K562 (cell line): ENCODE measurements around the gene STX1B. TPM values are rescaled to one million over a fixed set of nuclear protein-coding genes. Genes with fewer than 3 reads are reported as not detected.

Source experiments
- ATAC-seq: fragments of 200-7000 bp; cut with Tn5 transposase; 3 replicates; pipeline ENCODE4 v1.9.1; 2020; ENCODE audit warnings: moderate library complexity
- BruUV-seq: library from RNA; stranded (reverse); fragments of 400-500 nt; replicated peaks from 2 replicates; lab custom pipeline; 2021; lab: Mats Ljungman, UMichigan
- CTCF ChIA-PET: fragments of 300-600 bp; formaldehyde crosslinking; extraction: SDS; loops from one replicate; lab custom pipeline; 2021; ENCODE audit warnings: low intra/inter-chr PET ratio; lab: Yijun Ruan, JAX
- POLR2A ChIA-PET: fragments of 300-600, 350-650 bp; sonication (Branson Sonifier 250); formaldehyde crosslinking; extraction: SDS; loops from one replicate; lab custom pipeline; 2021; ENCODE audit warnings: antibody characterized with exemption, inconsistent platforms; lab: Yijun Ruan, JAX
- DNase-seq, 4 experiments: peaks; one replicate each; pipeline versions ENCODE4 v3.0.0 to v3.0.0-alpha.2; 2011 to 2018; ENCODE audit warnings: low spot score in 3 of 4, mixed read lengths in 3 of 4; ENCODE audit errors: extremely low read depth in 1 of 4
- FAIRE-seq: peaks from 2 replicates; lab custom pipeline; 2011; peaks lifted over from hg19 to GRCh38; lab: Jason Lieb, UNC
- H2AFZ ChIP-seq: 2 replicates; pipeline ENCODE4 v1.6.0; 2011; ENCODE audit warnings: low read depth, low read length, control low read depth, inconsistent platforms
- H3K27ac ChIP-seq: fragments of 200-600 bp; 3 replicates; pipeline ENCODE4 v1.8.0; 2011; ENCODE audit warnings: low read depth, mild to moderate bottlenecking, control low read depth, inconsistent platforms, low read length, moderate library complexity, mixed read lengths; ENCODE audit errors: extremely low read depth
- H3K27me3 ChIP-seq, 2 experiments: fragments of 300-600 bp in 1 of 2; 2 replicates in 1 of 2; 3 replicates in 1 of 2; pipeline versions ENCODE4 v1.6.0 to v1.8.0; 2011; ENCODE audit warnings: inconsistent platforms in 2 of 2, low read length in 2 of 2, mild to moderate bottlenecking in 1 of 2, mixed read lengths in 1 of 2, moderate library complexity in 1 of 2; ENCODE audit not compliant: control insufficient read depth in 2 of 2, insufficient read depth in 2 of 2
- H3K36me3 ChIP-seq: fragments of 300-600 bp; 3 replicates; pipeline ENCODE4 v1.8.0; 2011; ENCODE audit warnings: mild to moderate bottlenecking, low read length, inconsistent platforms; ENCODE audit not compliant: control insufficient read depth, insufficient read depth
- H3K4me1 ChIP-seq, 2 experiments: fragments of 200-600 bp in 1 of 2; replicated peaks in 1 of 2; 2 replicates in 1 of 2; 3 replicates in 1 of 2; pipeline versions ENCODE4 v1.5.1 to v1.8.0; 2011; ENCODE audit warnings: inconsistent platforms in 2 of 2, low read length in 2 of 2, mild to moderate bottlenecking in 1 of 2, mixed read lengths in 1 of 2, moderate library complexity in 1 of 2; ENCODE audit not compliant: control insufficient read depth in 2 of 2, insufficient read depth in 2 of 2
- H3K4me2 ChIP-seq: 2 replicates; pipeline ENCODE4 v1.6.1; 2011; ENCODE audit warnings: low read length, control low read depth, inconsistent platforms, mixed read lengths; ENCODE audit not compliant: insufficient read depth
- H3K4me3 ChIP-seq: fragments of 200-600 bp; sonication (generic), shearing (Covaris generic); 2 replicates; pipeline ENCODE4 v1.5.1; 2016; ENCODE audit warnings: control low read depth, inconsistent platforms
- H3K79me2 ChIP-seq: fragments of 200-600 bp; 3 replicates; pipeline ENCODE4 v1.8.0; 2011; ENCODE audit warnings: low read length, inconsistent platforms; ENCODE audit not compliant: control insufficient read depth, insufficient read depth
- H3K9ac ChIP-seq, 2 experiments: 2 replicates each; pipeline versions ENCODE4 v1.6.0 to v1.6.1; 2011; ENCODE audit warnings: low read depth in 2 of 2, low read length in 2 of 2, control low read depth in 1 of 2, inconsistent platforms in 1 of 2, mild to moderate bottlenecking in 1 of 2, mixed read lengths in 1 of 2; ENCODE audit not compliant: insufficient read depth in 1 of 2
- H3K9me1 ChIP-seq: one replicate; pipeline ENCODE4 v1.6.0; 2011; ENCODE audit warnings: inconsistent platforms, mild to moderate bottlenecking, low read length, moderate library complexity; ENCODE audit not compliant: control insufficient read depth, insufficient read depth
- H3K9me3 ChIP-seq: replicated peaks from 2 replicates; pipeline ENCODE4 v1.5.1; 2011; ENCODE audit warnings: low read depth, low read length, inconsistent platforms; ENCODE audit not compliant: control insufficient read depth, insufficient read depth
- H4K20me1 ChIP-seq: replicated peaks from 2 replicates; pipeline ENCODE4 v1.6.1; 2011; ENCODE audit warnings: low read length, inconsistent platforms, mixed read lengths; ENCODE audit not compliant: control insufficient read depth, insufficient read depth
- CUX1 ChIP-seq: fragments of 200-800 bp; sonication (Bioruptor generic); IDR thresholded peaks from 2 replicates; pipeline ENCODE4 v1.6.1; 2016; ENCODE audit warnings: missing genetic modification characterization, missing compliant biosample characterization
- POLR2A ChIP-seq: fragments of 450-650 bp; conservative IDR thresholded peaks from 2 replicates; pipeline ENCODE4 v1.6.1; 2016
- POLR2B ChIP-seq: fragments of 450-650 bp; IDR thresholded peaks from 2 replicates; pipeline ENCODE4 v1.6.1; 2018; ENCODE audit warnings: low read depth; ENCODE audit not compliant: partially characterized antibody
- POLR2G ChIP-seq: fragments of 200-400 bp; formaldehyde crosslinking; IDR thresholded peaks from 2 replicates; pipeline ENCODE4 v1.6.1; 2017; ENCODE audit warnings: low read depth, mild to moderate bottlenecking, antibody characterized with exemption, low read length, moderate library complexity
- RBFOX2 ChIP-seq: fragments of 200-400 bp; formaldehyde crosslinking; IDR thresholded peaks from 2 replicates; pipeline ENCODE4 v1.6.1; 2017; ENCODE audit warnings: low read depth, mild to moderate bottlenecking, low read length, moderate library complexity
- SMARCB1 ChIP-seq: IDR thresholded peaks from 2 replicates; pipeline ENCODE4 v1.6.1; 2011; ENCODE audit warnings: improper control_type of control experiment, low read depth; ENCODE audit not compliant: insufficient read length
- SRSF7 ChIP-seq: fragments of 200-400 bp; formaldehyde crosslinking; optimal IDR thresholded peaks from 2 replicates; pipeline ENCODE3; 2017; ENCODE audit warnings: mild to moderate bottlenecking, low read depth, low read length
- ZNF140 ChIP-seq: fragments of 250-450 bp; sonication (Bioruptor Pico); IDR thresholded peaks from 2 replicates; pipeline ENCODE4 v1.8.0; 2021; ENCODE audit warnings: moderate library complexity, mild to moderate bottlenecking, inconsistent platforms
- ZNF212 ChIP-seq: fragments of 450-650 bp; formaldehyde crosslinking; IDR thresholded peaks from 2 replicates; pipeline ENCODE4 v1.4.0; 2020; ENCODE audit warnings: mild to moderate bottlenecking
- WGBS: fragments of 100-300 bp; shearing (Covaris generic); methylation state at CpG from one replicate; pipeline ENCODE4 v1.1.6; 2016; ENCODE audit warnings: low coverage, mixed read lengths; ENCODE audit not compliant: insufficient coverage; ENCODE audit errors: missing lambda C conversion rate; 5-methylcytosine and 5-hydroxymethylcytosine counted together
- in situ Hi-C: fragments of 300-500 bp; cut with MboI; formaldehyde crosslinking; loops from 4 replicates; pipeline ENCODE4 v1.15.0; 2018; ENCODE audit warnings: inconsistent platforms, mixed read lengths
- intact Hi-C: fragments of 100-400 bp; cut with micrococcal nuclease; formaldehyde crosslinking; loops from 2 replicates; pipeline ENCODE4 v1.14.2; 2022
- polyA plus RNA-seq, 8 experiments: library from polyadenylated mRNA; depleted of rRNA in 4 of 8; stranded (reverse) in 5 of 8; unstranded in 3 of 8; fragments of >200 nt; fragmentation: Nextera tagmentation in 2 of 8; fragmentation: Illumina TruSeq in 1 of 8; extraction: Ambion mirVana in 2 of 8; extraction: Trizol in 1 of 8; gene quantifications; 2 replicates each; pipeline versions ENCODE4 v1.2.1 to v1.2.3, GENCODE V29; 2011 to 2014; ENCODE audit warnings: inconsistent platforms in 1 of 8, missing spikeins in 1 of 8
- total RNA-seq, 7 experiments: library from RNA; depleted of rRNA in 6 of 7; stranded (reverse); fragments of >200 nt in 6 of 7; fragmentation: Illumina TruSeq in 2 of 7; extraction: Trizol in 2 of 7; gene quantifications; 2 replicates each; pipeline versions ENCODE4 v1.2.1 to v1.2.3, GENCODE V29; 2011 to 2021; ENCODE audit warnings: low replicate concordance in 1 of 7

The STX1B gene
- total and polyA plus RNA-seq, 9 of the 15 experiments (the other 6 are each of a cell fraction or from before 2014, with no cell fraction given) = 0.07 to 2.5 (median 0.86) TPM

GRCh38 chr16:30963925-30964511 is 46.4 kb downstream of the STX1B start:
- intact Hi-C loops (no loop called here), in situ Hi-C loops (loop anchor here (25.0 kb wide), 1 partner anchor 898 kb away; the partner anchor contains the start of gene ZNF267)
- ATAC-seq = no peak
- H4K20me1 ChIP-seq = no peaks in the 10 kb centered on the region
- H3K4me1 ChIP-seq = peaks cover 2 to 7% of the 10 kb centered on the region in 2 experiments; a peak in 3 of 5 replicates
- peaks cover 94% of the 10 kb centered on the region for H3K36me3 ChIP-seq
- no peak overlapping the region for H3K4me3 ChIP-seq
- H3K9me3 ChIP-seq = no peaks in the 10 kb centered on the region
- POLR2A ChIA-PET = interaction anchor here (0.6 to 2.5 kb wide), 9 partner anchors 9 to 544 kb away, joined by 3 to 7 read pairs (median 3); partner anchors contain the start of gene RUSF1
- H3K4me2 ChIP-seq = no peak overlapping the region
- no peak overlapping the region for H3K27ac ChIP-seq
- no peak overlapping the region for H2AFZ ChIP-seq
- DNase-seq = no peak
- CTCF ChIA-PET = no interaction called here
- no TSS peak for BruUV-seq
- TF ChIP-seq POLR2B (peak; percentile 38), ZNF140 (CRISPR knock-in tag) (no peak), POLR2G (peak; percentile 16; the same call in 1 of the 2 replicates), POLR2A (0 out of 2 replicates have a peak, but pooled peaks have one; percentile 4), RBFOX2 (peak; percentile 29; the same call in 1 of the 2 replicates)
- no peak for FAIRE-seq
- peaks cover 17% of the 10 kb centered on the region for H3K79me2 ChIP-seq
- H3K9me1 ChIP-seq = no peaks in the 10 kb centered on the region
- 99% methylated on average over 10 of the region's 18 CpGs for WGBS
- no peak overlapping the region for H3K9ac ChIP-seq
- H3K27me3 ChIP-seq = no peaks in the 10 kb centered on the region

GRCh38 chr16:30961384-30961783 is 49.1 kb downstream of the STX1B start:
- Histone ChIP-seq H3K4me3 (no peak overlapping the region), H3K27me3 (no peaks in the 10 kb centered on the region), H3K9me3 (no peaks in the 10 kb centered on the region), H3K36me3 (peaks cover 78% of the 10 kb centered on the region), H3K9me1 (peaks cover 3% of the 10 kb centered on the region), H3K27ac (no peak overlapping the region), H2AFZ (no peak overlapping the region), H3K9ac (peak overlapping the region in 1 of 2 experiments; percentile 6; a peak in 1 of 4 replicates), H3K4me2 (no peak overlapping the region), H4K20me1 (peaks cover 6% of the 10 kb centered on the region), H3K4me1 (peaks cover 13 to 23% of the 10 kb centered on the region in 2 experiments; a peak in 4 of 5 replicates), H3K79me2 (peaks cover 30% of the 10 kb centered on the region)
- in situ Hi-C loops = loop anchor here (25.0 kb wide), 1 partner anchor 901 kb away; the partner anchor contains the start of gene ZNF267
- 87% methylated on average over 11 of the region's 11 CpGs for WGBS
- ChIA-PET CTCF (no interaction called here), POLR2A (interaction anchor here (1.4 kb wide), 1 partner anchor 8 kb away, joined by 3 read pairs; no protein-coding TSS in a partner anchor)
- DNase-seq = no peak
- BruUV-seq = no TSS peak
- no peak for FAIRE-seq
- intact Hi-C loops = no loop called here
- ATAC-seq = no peak
- TF ChIP-seq SRSF7 (no peak), SMARCB1 (no peak), CUX1 (CRISPR knock-in tag) (no peak), ZNF212 (CRISPR knock-in tag) (no peak)
